B cell (primary cell): Measurements from ENCODE around the gene BCAN.
"Not testable (repeated sequence)": the region's sequence is repeated elsewhere in the genome, so short reads cannot be mapped to it uniquely, and the experiment has no call there.

ENCODE experiments used
- CTCF ChIP-seq: fragments of 200-600 bp; IDR thresholded peaks from one replicate; pipeline ENCODE4 v1.8.0; 2022; ENCODE audit warnings: antibody characterized with exemption, mild to moderate bottlenecking
- EZH2 ChIP-seq: IDR thresholded peaks from 2 replicates; pipeline ENCODE4 v1.6.1; 2012; ENCODE audit warnings: borderline replicate concordance, low read depth, mild to moderate bottlenecking, moderate library complexity, low read length; ENCODE audit not compliant: insufficient read depth, poor library complexity, severe bottlenecking

GRCh38 chr1:156631152-156631551 lies 10.8 kb upstream of the BCAN start:
- TF ChIP-seq CTCF, EZH2: not testable (repeated sequence)
